Vagina (tissue), 2 donors: ENCODE data around the gene TBL3. TPM values are rescaled to one million over a fixed set of nuclear protein-coding genes. Genes with fewer than 3 reads are reported as not detected.

ENCODE experiments used
- DNase-seq, 2 donors: peaks; one replicate each; pipeline ENCODE4 v3.0.0-alpha.2; 2017; ENCODE audit errors: extremely low spot score in 2 of 2
- H3K27ac ChIP-seq: fragments of 200-600 bp; sonication (generic); one replicate; pipeline ENCODE4 v1.5.1; 2019
- H3K27me3 ChIP-seq: fragments of 200-600 bp; sonication (generic); one replicate; pipeline ENCODE4 v1.5.1; 2019
- H3K36me3 ChIP-seq, 2 donors: fragments of 200-600 bp; sonication (generic); one replicate each; pipeline ENCODE4 v1.5.1; 2017 to 2019
- H3K4me1 ChIP-seq: fragments of 200-600 bp; sonication (generic); one replicate; pipeline ENCODE4 v1.5.1; 2019
- H3K4me3 ChIP-seq, 2 donors: fragments of 200-600 bp; sonication (generic); 1 replicate in 1 of 2; 2 replicates in 1 of 2; pipeline ENCODE4 v1.5.1; 2016 to 2019
- H3K9me3 ChIP-seq: fragments of 200-600 bp; sonication (generic); one replicate; pipeline ENCODE4 v1.5.1; 2019
- CTCF ChIP-seq, 3 experiments: fragments of 450-650 bp in 2 of 3; fragments of 200-600 bp in 1 of 3; sonication (generic) in 1 of 3; IDR thresholded peaks; one replicate each; pipeline ENCODE4 v1.5.1; 2017 to 2019; ENCODE audit warnings: antibody characterized with exemption in 3 of 3, mild to moderate bottlenecking in 2 of 3, moderate library complexity in 2 of 3
- POLR2A ChIP-seq, 2 donors: fragments of 450-650 bp; IDR thresholded peaks; one replicate each; pipeline ENCODE4 v1.6.1; 2017; ENCODE audit warnings: antibody characterized with exemption in 2 of 2, mild to moderate bottlenecking in 2 of 2, moderate library complexity in 2 of 2
- POLR2AphosphoS5 ChIP-seq, 2 donors: sonication (generic); formaldehyde crosslinking; IDR thresholded peaks; one replicate each; pipeline ENCODE4 v1.9.0; 2017; ENCODE audit warnings: antibody characterized with exemption in 2 of 2, mild to moderate bottlenecking in 2 of 2, low read depth in 1 of 2; ENCODE audit not compliant: insufficient read depth in 1 of 2
- intact Hi-C: fragments of 100-400 bp; cut with DNase I; formaldehyde crosslinking; loops from one replicate; pipeline ENCODE4 v1.15.1; 2023
- total RNA-seq: library from RNA; depleted of rRNA; stranded (reverse); fragments of >200 nt; gene quantifications from one replicate; pipeline ENCODE4 v1.2.3, GENCODE V29; 2016

Gene TBL3
- total RNA-seq, 1 donor from 2014 or later, result 44.2 TPM

- no peaks in the 10 kb centered on the region for H3K9me3 ChIP-seq
- TF ChIP-seq POLR2AphosphoS5 (IDR thresholded peaks at IDR 0.05; ENCODE audit: insufficient read depth in 1 of 2, low read depth in 1 of 2), result no peak
- no peak overlapping the region for H3K27ac ChIP-seq
- intact Hi-C loops, result loop anchor here (2.0 kb wide), 1 partner anchor 63 kb away; no protein-coding TSS in a partner anchor
- H3K4me1 ChIP-seq, result peaks cover 34% of the 10 kb centered on the region
- no peak for DNase-seq
- H3K27me3 ChIP-seq, result no peaks in the 10 kb centered on the region
- no peaks in the 10 kb centered on the region for H3K36me3 ChIP-seq
- no peak overlapping the region for H3K4me3 ChIP-seq
These were observed 45.6 kb upstream of the TBL3 start for GRCh38 chr16:1926271-1926670.

- Histone ChIP-seq H3K36me3 (no peaks in the 10 kb centered on the region), H3K4me1 (peaks cover 20% of the 10 kb centered on the region), H3K9me3 (no peaks in the 10 kb centered on the region), H3K27me3 (no peaks in the 10 kb centered on the region), H3K27ac (peak overlapping the region; percentile 95), H3K4me3 (peak overlapping the region; percentile 69 to 70)
- TF ChIP-seq CTCF (IDR thresholded peaks at IDR 0.05), result no peak
- no peak for TF ChIP-seq POLR2A (IDR thresholded peaks at IDR 0.05)
- no peak for TF ChIP-seq POLR2AphosphoS5 (IDR thresholded peaks at IDR 0.05; ENCODE audit: insufficient read depth in 1 of 2, low read depth in 1 of 2)
- DNase-seq, result no peak
- intact Hi-C loops, result no loop called here
These were observed 42.7 kb upstream of the TBL3 start for GRCh38 chr16:1929105-1929504.

GRCh38 chr16:1929578-1930337, 42.1 kb upstream of the TBL3 start:
- DNase-seq, result no peak
- intact Hi-C loops, result no loop called here
- Histone ChIP-seq H3K4me1 (peaks cover 14% of the 10 kb centered on the region), H3K9me3 (no peaks in the 10 kb centered on the region), H3K27ac (peak overlapping the region; percentile 95), H3K27me3 (no peaks in the 10 kb centered on the region), H3K4me3 (peak overlapping the region; percentile 69 to 70), H3K36me3 (no peaks in the 10 kb centered on the region)
- TF ChIP-seq POLR2AphosphoS5 (IDR thresholded peaks at IDR 0.05; ENCODE audit: insufficient read depth in 1 of 2, low read depth in 1 of 2) (peak in 1 of 2 donors; percentile 26), CTCF (IDR thresholded peaks at IDR 0.05) (peak; percentile 98 to 100 (median 99)), POLR2A (IDR thresholded peaks at IDR 0.05) (no peak)

- H3K36me3 ChIP-seq, result no peaks in the 10 kb centered on the region
- no peak overlapping the region for H3K27ac ChIP-seq
- intact Hi-C loops, result no loop called here
- no peaks in the 10 kb centered on the region for H3K27me3 ChIP-seq
- DNase-seq, result no peak
- TF ChIP-seq POLR2A (IDR thresholded peaks at IDR 0.05) (no peak), POLR2AphosphoS5 (IDR thresholded peaks at IDR 0.05; ENCODE audit: insufficient read depth in 1 of 2, low read depth in 1 of 2) (no peak), CTCF (IDR thresholded peaks at IDR 0.05) (no peak)
- H3K4me3 ChIP-seq, result no peak overlapping the region
- peaks cover 16% of the 10 kb centered on the region for H3K4me1 ChIP-seq
- no peaks in the 10 kb centered on the region for H3K9me3 ChIP-seq
These were observed 41.5 kb upstream of the TBL3 start for GRCh38 chr16:1930338-1930720.

GRCh38 chr16:1932050-1933028, 39.5 kb upstream of the TBL3 start:
- Histone ChIP-seq H3K9me3 (no peaks in the 10 kb centered on the region), H3K27ac (no peak overlapping the region), H3K36me3 (no peaks in the 10 kb centered on the region), H3K4me3 (no peak overlapping the region), H3K27me3 (no peaks in the 10 kb centered on the region), H3K4me1 (peaks cover 20% of the 10 kb centered on the region)
- TF ChIP-seq POLR2AphosphoS5 (IDR thresholded peaks at IDR 0.05; ENCODE audit: insufficient read depth in 1 of 2, low read depth in 1 of 2), result no peak
- no peak for TF ChIP-seq CTCF (IDR thresholded peaks at IDR 0.05)
- no peak for TF ChIP-seq POLR2A (IDR thresholded peaks at IDR 0.05)
- intact Hi-C loops, result no loop called here
- no peak for DNase-seq
